Measurements from ENCODE around the gene ZNF692. TPM values are rescaled to one million over a fixed set of nuclear protein-coding genes. Genes with fewer than 3 reads are reported as not detected.

Gene ZNF692
- total RNA-seq, 3 donors from 2014 or later: 11.5 to 84.3 (median 77.7) TPM

- H3K36me3 ChIP-seq: peaks cover 18% of the 10 kb centered on the region
- H3K4me1 ChIP-seq: no peaks in the 10 kb centered on the region
These were observed 8.2 kb downstream of the ZNF692 start for GRCh38 chr1:248850536-248851251.

GRCh38 chr1:248850124-248850523 lies 8.8 kb downstream of the ZNF692 start:
- TF ChIP-seq CTCF (IDR thresholded peaks at IDR 0.05) (no peak), POLR2A (IDR thresholded peaks at IDR 0.05) (no peak), POLR2AphosphoS5 (IDR thresholded peaks at IDR 0.05) (no peak)
- Histone ChIP-seq H3K36me3 (peaks cover 18% of the 10 kb centered on the region), H3K27ac (no peak overlapping the region), H3K27me3 (no peaks in the 10 kb centered on the region), H3K4me1 (no peaks in the 10 kb centered on the region), H3K4me3 (no peak overlapping the region), H3K9me3 (no peaks in the 10 kb centered on the region)
- no peak for DNase-seq (ENCODE audit: low spot score in 2 of 2)
- intact Hi-C loops (cut with DNase I; ENCODE audit: low total_unique reads): no loop called here

More at GRCh38 chr1:248850536-248851251, 8.2 kb downstream of the ZNF692 start:
- TF ChIP-seq POLR2AphosphoS5 (IDR thresholded peaks at IDR 0.05) (no peak), POLR2A (IDR thresholded peaks at IDR 0.05) (no peak), CTCF (IDR thresholded peaks at IDR 0.05) (no peak)
- no peak overlapping the region for H3K27ac ChIP-seq
- H3K9me3 ChIP-seq: no peaks in the 10 kb centered on the region
- intact Hi-C loops (cut with DNase I; ENCODE audit: low total_unique reads): no loop called here
- DNase-seq (ENCODE audit: low spot score in 2 of 2): no peak
- no peaks in the 10 kb centered on the region for H3K27me3 ChIP-seq
- no peak overlapping the region for H3K4me3 ChIP-seq

GRCh38 chr1:248849637-248850036 lies 9.2 kb downstream of the ZNF692 start:
- TF ChIP-seq CTCF (IDR thresholded peaks at IDR 0.05) (no peak), POLR2A (IDR thresholded peaks at IDR 0.05) (no peak), POLR2AphosphoS5 (IDR thresholded peaks at IDR 0.05) (no peak)
- no peaks in the 10 kb centered on the region for H3K27me3 ChIP-seq
- DNase-seq (ENCODE audit: low spot score in 2 of 2): no peak
- intact Hi-C loops (cut with DNase I; ENCODE audit: low total_unique reads): no loop called here
- no peaks in the 10 kb centered on the region for H3K9me3 ChIP-seq
- H3K36me3 ChIP-seq: peaks cover 18% of the 10 kb centered on the region
- no peak overlapping the region for H3K4me3 ChIP-seq
- no peaks in the 10 kb centered on the region for H3K4me1 ChIP-seq
- H3K27ac ChIP-seq: no peak overlapping the region

- no peak for DNase-seq (ENCODE audit: low spot score in 2 of 2)
- Histone ChIP-seq H3K4me1 (no peaks in the 10 kb centered on the region), H3K27ac (no peak overlapping the region), H3K27me3 (no peaks in the 10 kb centered on the region), H3K36me3 (peaks cover 18% of the 10 kb centered on the region), H3K4me3 (no peak overlapping the region), H3K9me3 (no peaks in the 10 kb centered on the region)
- intact Hi-C loops (cut with DNase I; ENCODE audit: low total_unique reads): no loop called here
- TF ChIP-seq CTCF (IDR thresholded peaks at IDR 0.05) (no peak), POLR2A (IDR thresholded peaks at IDR 0.05) (no peak), POLR2AphosphoS5 (IDR thresholded peaks at IDR 0.05) (no peak)
These were observed 9.7 kb downstream of the ZNF692 start for GRCh38 chr1:248849152-248849551.

- Histone ChIP-seq H3K27ac (no peak overlapping the region), H3K36me3 (peaks cover 18% of the 10 kb centered on the region), H3K27me3 (no peaks in the 10 kb centered on the region), H3K9me3 (no peaks in the 10 kb centered on the region), H3K4me1 (no peaks in the 10 kb centered on the region), H3K4me3 (no peak overlapping the region)
- no peak for TF ChIP-seq POLR2AphosphoS5 (IDR thresholded peaks at IDR 0.05)
- no peak for TF ChIP-seq CTCF (IDR thresholded peaks at IDR 0.05)
- no peak for TF ChIP-seq POLR2A (IDR thresholded peaks at IDR 0.05)
- no peak for DNase-seq (ENCODE audit: low spot score in 2 of 2)
- intact Hi-C loops (cut with DNase I; ENCODE audit: low total_unique reads): no loop called here
These were observed 10.3 kb downstream of the ZNF692 start for GRCh38 chr1:248848602-248849001.

Measured in breast epithelium (tissue), 4 donors.